ENCODE measurements around the gene TBC1D1.

GRCh38 chr4:38164346-38164745 is 273.5 kb downstream of the TBC1D1 start:
- TF ChIP-seq, protein P1, sequence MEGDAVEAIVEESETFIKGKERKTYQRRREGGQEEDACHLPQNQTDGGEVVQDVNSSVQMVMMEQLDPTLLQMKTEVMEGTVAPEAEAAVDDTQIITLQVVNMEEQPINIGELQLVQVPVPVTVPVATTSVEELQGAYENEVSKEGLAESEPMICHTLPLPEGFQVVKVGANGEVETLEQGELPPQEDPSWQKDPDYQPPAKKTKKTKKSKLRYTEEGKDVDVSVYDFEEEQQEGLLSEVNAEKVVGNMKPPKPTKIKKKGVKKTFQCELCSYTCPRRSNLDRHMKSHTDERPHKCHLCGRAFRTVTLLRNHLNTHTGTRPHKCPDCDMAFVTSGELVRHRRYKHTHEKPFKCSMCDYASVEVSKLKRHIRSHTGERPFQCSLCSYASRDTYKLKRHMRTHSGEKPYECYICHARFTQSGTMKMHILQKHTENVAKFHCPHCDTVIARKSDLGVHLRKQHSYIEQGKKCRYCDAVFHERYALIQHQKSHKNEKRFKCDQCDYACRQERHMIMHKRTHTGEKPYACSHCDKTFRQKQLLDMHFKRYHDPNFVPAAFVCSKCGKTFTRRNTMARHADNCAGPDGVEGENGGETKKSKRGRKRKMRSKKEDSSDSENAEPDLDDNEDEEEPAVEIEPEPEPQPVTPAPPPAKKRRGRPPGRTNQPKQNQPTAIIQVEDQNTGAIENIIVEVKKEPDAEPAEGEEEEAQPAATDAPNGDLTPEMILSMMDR (IDR thresholded peaks at IDR 0.05; ENCODE audit: poor library complexity, severe bottlenecking), result no peak
- TF ChIP-seq REST (IDR thresholded peaks at IDR 0.05; ENCODE audit: borderline replicate concordance) (no peak), POLR2AphosphoS5 (IDR thresholded peaks at IDR 0.05) (no peak)

All from neural cell (in vitro differentiated cells).